HuH-7.5 (cell line): ENCODE results near the gene FAAP20.

ENCODE experiments used
- DNase-seq: peaks from one replicate; pipeline ENCODE4 v3.0.0; 2011; ENCODE audit warnings: low spot score

The FAAP20 gene

DNA sequence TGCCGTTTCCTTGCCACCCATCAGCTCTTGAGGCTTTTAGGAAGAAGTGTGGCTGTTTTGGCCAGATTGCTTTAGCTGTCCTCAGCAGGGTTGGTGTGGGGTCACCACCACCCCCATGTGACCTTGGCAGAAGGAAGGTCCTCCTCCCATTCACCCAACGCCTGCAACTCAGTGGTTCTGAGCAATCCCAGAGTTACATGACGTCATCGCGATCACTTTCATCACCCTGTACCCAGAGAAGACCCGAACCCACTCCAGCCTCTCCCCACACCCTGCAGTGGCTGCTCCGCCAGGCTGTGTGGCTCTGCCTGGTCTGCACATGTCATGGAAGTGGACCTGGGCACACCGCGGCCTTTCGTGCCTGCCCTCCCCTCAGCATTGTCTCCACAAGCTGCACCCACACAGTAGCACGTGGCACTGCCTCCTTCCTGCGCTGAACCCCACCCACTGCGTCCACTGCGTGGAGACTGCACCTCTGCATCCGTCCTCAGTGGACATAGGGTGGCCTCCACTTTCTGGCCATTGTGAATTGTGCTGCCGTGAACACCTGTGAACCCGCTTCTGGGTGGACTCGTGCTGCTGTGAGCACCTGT is 16.5 kb downstream of the FAAP20 start:
- DNase-seq, result no peak

DNA sequence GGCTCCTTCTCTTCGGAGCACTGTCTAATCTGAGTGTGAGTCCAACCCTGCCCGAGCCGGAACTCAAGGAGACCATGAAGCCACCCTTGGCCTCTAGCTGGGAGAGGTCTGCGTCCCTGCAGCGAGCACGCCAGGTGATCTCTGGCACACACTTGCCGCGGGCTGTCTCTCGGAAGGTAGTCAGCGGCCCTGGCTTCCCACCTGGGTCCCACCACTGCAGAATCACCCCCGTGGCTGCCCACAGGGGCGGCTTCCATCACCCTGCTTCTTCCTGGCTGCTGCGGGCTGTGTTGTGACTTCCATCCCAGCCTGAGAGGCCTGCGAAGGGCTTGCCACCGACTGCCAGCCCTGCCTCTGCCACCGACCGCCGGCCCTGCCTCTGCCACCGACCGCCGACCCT is 17.0 kb downstream of the FAAP20 start:
- no peak for DNase-seq

DNA sequence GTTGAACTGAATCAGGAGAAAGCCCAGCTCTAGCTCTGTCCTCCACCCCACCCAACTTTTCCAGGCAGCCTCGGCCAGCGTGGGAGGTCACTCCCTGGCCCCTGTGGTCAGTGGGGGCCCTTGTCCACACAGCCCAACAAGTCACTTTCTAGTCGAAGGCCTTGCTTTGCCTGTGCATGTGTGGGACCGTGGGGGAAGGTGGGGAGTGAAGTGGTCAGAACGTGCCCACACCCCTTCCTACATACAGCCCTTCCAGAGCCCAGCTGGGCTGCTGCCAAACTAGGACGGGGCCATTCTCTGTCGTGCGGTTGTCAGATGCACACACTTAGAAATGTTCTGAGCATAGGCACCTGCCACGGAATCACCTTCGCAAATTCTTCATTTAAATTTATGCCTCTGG is 18.0 kb downstream of the FAAP20 start:
- no peak for DNase-seq

DNA sequence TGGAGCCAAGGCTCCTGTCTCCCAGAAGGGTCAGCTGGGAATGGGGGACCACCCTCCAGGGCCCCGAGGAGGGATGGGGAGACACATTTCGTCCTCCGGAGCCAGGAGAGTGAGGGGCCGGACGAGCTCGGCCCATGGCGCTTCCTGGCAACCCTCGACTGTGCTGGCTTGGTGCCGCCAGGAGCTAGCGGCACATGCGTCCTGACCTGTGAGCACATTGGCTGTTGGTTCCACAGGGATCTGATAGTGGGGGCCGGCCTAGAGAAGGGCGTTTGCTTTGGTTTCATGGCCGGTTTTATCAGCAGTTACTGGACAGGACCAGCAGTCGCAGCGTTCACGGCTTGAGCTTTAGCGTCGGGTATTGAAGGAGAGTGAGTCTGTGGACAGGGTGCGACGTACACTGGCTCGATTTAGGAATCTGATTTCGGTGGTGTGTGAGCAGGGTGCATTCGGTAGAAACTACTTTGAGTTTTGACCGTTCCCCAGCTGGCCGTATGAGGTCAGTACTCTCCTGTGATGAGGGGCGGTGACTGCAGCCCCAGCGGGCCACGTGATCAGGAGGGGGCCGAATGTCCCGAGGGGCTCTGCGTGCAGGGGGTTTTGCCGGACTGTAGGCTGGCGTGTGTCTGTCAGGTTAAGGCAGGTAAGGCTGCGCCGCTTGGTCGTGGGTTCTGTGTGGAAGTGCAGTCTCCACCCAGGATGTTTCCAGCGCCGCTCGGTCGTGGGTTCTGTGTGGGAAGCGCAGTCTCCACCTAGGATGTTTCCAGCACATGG is 18.7 kb downstream of the FAAP20 start:
- no peak for DNase-seq

DNA sequence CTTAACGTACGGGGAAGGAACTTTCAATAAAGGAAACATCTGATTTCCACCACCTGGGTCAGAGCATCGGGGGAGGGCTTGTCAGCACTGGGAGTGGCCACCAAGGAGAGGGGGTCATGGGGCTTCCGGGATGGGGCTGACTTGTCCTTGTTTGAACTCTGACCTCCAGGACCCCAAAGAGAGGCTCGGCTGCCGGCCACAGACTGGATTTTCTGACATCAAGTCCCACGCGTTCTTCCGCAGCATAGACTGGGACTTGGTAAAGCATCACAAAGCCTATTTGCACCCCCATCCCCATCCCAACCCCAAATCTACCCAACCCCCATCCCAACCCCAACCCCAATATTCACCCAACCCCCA is 19.5 kb downstream of the FAAP20 start:
- no peak for DNase-seq

DNA sequence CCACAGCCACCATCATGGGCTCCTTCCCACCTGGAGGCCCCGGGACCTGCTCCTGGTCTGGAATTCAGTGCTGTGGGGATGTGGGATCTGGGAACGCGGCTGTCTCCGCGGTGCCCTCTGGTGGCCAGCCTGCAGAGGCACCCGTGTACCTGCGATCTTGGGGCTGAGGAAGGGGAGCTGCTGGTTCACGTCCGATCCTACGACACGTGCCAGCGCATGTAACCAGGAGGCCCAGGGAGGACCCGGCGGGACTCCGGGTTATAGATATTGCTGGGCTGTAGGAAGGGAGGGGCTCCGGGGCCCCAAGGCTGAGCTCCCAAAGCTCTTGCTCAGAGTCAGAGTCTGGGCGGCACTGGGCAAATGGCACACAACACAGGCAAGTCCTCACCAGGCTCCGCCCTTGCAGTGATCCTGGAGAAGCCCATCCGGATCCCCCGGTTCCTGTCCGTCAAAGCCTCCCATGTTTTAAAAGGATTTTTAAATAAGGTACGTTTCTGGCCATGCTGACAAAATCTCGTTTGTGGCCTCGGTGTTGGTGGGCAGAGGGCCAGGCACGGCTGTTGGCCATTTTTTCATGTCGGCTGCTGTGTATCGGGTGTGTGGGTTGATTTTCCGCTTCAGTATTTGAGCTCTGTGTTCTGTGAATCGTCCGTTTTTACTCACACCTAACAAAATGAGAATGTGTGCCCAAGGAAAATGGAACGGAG is 20.1 kb downstream of the FAAP20 start:
- peak; percentile 98 for DNase-seq

DNA sequence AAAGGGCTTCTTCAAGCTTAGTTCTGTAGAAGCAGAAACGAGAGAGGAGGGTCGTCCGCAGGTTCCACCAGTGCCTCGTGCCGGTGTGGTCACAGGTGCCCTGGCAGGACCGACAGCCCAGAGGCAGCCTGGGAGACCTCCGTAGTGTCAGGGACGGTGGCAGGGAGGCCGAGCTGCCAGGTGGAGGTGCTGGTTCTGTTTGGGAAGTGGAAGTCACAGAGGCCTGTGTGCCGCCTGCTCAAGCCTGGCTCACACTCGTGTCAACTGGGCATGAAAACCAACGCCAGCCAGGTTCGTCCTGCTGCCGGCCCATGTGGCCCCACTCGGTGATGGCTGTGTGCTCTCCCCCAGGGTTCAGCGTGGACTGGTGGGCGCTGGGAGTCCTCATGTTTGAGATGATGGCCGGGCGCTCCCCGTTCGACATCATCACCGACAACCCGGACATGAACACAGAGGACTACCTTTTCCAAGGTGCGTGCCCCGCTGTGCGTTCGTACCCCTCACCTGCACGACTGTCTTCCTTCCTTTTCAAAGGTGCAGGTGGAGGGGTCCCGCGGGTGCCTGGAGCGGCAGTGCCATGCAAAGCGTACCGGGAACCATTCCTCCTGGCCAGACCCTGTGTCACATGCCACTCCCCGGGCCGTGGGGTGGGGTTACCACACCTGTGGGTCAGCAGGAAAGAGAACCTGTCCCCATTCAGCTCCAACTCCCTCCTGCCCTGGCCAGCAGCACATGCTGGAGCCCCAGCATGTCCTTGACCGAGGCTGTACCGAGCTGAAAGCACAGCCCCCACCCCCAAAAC is 20.8 kb downstream of the FAAP20 start:
- no peak for DNase-seq

DNA sequence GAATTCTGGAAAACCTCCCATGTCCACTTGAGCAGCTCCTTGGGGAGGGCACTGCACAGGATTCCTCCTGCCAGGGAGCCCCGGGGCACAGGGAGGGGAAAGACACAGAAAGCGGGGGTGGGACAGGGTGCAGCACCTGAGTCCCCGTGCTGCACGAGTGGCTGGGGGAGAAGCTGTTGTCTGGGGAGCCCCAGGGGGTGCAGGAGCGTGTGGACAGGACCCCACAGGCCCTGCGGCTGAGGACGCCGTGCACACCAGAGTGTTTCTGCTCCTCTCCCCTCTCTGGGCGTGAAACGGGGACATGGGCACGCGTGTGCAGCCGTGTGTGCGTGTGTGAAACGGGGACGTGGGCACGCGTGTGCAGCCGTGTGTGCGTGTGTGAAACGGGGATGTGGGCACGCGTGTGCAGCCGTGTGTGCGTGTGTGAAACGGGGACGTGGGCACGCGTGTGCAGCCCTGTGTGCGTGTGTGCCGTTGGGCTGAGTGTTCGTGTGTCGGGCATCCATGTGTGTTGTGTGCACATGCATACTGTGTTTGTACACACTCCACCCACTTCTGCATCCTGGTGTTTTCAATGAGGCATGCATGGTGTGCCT is 21.9 kb downstream of the FAAP20 start:
- DNase-seq, result no peak

DNA sequence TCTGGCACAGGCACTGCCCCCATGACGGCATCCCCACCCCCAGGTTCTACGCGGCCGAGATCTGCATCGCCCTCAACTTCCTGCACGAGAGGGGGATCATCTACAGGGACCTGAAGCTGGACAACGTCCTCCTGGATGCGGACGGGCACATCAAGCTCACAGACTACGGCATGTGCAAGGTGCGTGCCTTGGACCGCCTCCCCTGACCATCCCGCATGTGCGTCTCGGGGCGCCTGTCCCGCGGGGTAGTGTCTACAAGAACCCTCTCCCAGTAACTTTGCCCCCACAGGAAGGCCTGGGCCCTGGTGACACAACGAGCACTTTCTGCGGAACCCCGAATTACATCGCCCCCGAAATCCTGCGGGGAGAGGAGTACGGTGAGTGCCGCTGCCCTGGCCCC is 22.6 kb downstream of the FAAP20 start:
- no peak for DNase-seq

DNA sequence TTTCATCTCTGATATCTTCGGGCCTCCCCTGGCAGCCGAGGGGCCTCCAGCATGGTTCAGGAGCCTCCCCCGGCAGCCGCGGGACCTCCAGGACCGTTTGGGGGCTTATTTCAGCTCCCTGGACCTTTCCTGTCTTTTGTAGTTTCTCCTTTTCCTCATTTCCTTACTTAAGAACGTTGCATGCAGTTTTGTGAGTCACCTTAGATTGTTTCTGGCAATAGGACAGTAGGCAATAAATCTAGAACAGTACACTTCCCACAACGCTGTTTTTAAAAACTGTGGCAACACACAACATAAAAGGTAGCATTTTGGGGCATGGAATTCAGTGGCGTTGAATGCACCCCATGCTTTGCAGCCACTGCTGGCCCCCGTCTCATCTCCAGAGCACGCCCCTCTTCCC is 24.4 kb downstream of the FAAP20 start:
- DNase-seq, result no peak

DNA sequence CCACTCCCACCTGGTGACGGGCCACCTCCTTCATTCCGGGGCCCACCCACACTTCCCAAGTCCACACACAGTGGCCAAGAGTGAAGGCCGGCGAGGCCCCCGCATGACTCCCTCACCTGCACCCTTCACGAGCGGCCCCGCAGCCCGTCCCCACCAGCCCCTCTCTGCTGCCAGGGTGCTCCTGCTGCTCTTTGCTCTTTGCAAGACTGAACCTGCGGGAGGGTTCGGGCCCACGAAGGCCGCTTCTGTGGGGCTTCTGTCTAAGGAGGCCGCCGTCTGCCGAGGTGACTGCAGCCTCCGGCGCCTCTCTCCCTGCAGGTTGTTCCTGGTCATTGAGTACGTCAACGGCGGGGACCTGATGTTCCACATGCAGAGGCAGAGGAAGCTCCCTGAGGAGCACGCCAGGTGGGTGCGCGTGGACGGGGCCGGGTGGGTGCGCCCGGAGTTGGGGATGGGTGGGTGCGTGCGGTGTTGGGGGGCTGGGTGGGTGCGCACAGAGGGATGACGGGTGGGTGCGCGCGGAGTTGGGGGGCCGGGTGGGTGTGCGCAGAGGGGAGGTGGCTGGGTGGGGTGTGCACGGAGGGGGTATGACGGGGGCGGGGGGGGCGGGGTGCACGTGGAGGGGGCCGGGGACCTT is 25.3 kb downstream of the FAAP20 start:
- no peak for DNase-seq

DNA sequence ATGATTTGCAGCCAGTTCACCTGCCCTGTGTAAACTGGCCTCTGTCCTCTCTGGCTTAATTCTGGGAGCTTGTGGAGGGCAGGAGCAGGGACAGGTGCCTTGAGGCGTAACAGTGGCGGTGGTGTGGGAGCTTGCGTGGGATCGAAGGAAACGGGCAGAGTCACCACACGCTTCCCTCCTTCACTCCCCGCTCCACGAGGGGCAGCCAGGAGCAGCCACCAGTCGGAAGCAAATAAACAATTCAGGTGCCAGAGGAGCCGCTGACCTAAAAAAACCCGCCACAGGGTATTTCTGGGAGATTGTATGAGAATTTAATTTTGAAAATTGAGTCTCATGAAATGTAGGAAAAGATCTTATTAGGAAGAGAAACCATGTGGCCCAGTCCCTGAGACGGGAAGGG is 26.0 kb downstream of the FAAP20 start:
- DNase-seq, result no peak

DNA sequence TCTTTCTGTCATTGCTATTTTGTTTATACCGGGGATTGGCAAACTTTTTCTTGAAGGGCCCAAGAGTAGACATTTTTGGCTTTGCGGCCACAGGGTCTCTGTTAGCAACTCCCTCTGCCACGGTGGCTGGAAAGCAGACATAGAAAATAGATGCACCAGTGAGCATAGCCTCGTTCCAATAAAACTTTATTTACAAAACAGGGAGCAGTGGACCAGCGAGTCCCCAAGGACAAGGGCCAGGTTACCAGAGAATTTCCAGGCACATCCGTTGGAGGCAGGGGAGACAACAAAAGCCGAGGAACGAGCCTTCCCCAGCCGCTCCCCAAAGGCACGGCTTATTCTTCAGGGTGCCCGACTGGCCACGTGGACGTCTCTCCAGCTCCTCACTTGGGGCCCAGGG is 26.5 kb downstream of the FAAP20 start:
- DNase-seq, result no peak

DNA sequence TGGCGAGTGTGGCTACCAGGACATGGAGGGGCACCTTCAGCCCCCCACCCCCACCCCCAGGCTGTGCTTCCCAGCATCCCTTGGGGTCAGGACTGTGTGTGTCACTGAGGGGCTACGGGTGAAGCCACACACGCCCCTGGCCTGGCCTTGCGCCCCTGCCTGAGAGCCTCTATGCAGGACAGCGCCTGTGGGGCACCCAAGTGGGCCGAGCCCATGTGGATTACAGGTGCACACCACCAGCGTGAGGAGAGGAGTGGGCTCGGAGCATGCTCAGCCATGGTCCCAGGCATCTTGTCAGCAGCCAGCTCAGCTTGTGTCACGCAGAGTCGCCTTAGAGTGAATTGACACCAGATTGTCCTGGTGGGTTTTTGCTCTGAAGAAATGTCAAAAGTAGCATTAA is 27.9 kb downstream of the FAAP20 start:
- DNase-seq, result no peak

DNA sequence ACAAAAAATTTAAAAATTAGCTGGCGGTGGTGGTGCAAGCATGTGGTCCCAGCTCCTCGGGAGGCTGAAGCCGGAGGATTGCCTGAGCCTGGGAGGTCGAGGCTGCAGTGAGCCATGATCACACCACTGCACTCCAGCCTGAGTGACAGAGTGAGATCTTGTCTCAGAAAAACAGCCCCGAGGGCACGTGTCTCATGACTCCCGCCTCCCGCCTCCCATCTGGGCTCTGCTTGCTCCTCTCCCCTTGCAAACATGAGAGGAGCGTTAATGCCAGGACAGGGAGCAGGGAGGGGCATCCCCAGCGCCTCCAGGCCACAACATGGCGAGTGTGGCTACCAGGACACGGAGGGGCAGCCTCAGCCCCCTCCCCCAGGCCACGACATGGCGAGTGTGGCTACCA is 28.3 kb downstream of the FAAP20 start:
- DNase-seq, result no peak

DNA sequence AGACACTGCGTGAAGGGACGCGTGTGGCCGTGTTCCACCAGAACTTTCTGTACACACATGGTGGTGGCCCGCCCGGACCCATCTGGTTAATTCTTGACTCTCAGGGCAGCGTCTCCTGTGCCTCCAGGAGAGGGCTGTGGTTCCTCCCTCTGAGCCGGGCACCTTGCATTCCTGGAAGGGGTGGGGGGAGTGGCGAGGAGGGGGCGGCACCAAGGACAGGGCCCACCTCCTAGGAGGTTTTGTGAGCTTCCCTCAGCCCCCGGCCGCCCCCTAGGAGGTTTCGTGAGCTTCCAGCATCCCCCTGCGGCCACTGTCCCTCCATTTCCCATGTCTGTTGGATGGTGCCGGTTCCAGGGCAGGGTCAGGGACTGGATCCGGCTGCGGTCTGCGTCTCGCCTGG is 28.9 kb downstream of the FAAP20 start:
- DNase-seq, result no peak

DNA sequence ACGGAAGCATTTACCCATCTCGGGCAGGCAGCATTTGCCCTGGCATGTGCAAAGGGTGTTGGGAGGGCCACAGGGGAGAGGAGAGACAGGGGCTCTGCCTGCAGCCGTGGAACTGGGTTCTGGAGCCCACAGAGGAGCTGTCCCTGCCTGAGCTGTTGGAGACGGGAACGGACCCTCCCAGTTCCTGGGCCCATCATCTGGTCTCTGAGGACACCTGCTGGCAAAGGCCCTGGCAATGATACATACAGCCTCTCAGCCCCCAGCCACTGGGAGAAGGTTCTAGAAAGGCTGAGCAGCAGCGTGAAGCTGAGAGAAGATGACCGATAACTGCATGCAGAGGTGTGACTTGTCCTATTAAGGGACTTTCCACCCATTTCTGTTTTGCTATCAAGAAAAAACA is 31.4 kb downstream of the FAAP20 start:
- no peak for DNase-seq

DNA sequence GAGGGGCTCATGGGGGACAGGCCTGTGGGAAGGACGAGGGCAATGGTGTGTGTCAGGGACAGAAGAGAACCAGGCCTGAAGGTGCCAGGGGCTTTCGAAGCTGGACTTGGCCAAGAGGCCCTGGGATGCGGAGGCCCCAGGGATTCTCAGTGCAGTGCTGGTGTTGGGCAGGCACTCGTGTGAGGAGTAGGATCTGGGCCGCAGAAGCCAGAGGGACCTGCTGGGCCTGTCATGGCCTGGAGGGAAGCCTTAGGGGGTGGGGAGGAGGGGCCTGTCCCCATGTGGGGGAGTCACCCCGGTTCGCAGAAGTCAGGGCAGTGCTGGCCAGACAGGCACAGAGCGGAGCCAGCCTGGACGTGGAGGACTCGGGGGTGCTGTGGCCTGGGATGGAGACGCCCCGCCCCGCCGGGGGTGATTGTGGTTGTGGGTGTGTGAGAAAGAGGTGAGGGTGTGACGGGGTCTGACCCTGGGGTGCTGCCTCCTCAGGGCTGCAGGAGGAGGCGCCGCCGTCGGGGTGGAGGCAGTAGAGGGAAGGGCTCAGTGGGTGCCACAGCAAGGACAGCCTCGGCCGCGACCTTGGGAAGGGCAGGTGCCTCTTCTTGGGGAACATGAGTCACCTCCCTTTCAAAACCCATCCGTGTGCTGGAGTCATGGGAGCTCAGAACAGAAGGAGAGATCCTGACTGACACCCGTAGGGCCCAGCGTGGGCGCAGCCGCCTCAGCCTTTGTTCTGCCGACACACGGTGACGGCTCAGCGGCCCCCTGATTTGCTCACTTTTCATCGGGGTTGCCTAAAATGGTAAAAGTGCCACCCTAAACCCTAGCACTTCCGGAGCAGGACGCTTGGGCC is 33.9 kb downstream of the FAAP20 start:
- DNase-seq, result no peak

DNA sequence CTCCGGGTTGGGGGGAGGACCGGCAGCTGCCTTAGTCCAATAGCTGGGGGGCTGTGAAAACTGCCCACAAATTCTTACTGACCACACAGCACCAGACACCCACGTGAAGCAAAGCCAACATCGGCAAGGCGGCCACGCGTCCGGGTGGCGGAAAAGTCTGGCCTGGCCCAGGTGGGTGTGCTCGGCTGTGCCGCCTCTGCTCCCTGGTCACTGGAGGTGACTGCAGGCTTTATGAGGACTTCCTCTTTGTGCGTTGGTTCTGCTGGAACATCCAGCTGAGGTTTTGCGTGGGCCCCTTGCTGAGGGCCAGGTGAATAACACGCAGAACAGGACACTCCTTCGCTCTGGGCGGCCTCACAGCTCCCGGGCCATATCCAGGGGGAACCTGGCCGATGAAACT is 35.4 kb downstream of the FAAP20 start:
- no peak for DNase-seq

DNA sequence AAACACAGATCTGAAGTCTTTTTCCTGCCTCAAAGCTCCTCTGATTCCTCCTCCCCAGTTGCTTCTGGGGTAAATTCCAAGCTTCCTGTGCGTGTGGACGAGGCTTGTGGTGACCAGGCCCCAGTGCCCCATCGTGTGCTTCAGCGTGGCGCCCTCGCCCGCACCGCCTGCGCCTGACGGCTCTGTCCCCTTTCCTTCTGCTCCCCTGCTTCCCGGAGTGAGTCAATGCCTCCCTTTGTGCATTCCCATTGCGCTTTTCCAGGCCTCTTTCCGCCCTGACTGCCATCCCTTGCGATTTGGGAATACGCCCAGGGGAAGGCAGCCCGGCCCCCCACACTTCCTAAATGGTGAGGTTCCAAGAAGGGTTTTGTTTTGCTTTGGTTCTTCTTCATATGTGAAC is 36.3 kb downstream of the FAAP20 start:
- no peak for DNase-seq

DNA sequence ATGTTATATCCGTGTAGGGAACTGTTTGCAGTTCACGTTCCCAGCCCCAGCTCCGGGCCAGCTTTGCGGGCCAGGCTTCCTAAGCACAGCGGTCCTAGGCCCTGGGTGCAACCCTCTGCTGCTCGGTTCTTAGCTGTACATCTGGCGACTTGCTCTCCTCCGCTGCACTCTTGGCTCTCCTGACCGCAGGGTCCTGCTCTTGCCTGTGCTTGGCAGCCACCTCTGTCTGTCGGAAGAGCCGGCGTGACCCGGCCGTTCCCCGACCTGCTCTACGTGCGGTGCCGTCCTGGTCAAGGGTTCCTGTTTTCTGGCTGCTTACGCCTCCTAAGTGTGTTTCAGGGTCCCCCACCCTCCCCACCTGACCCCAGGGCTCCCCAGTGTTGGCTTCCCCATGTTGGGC is 36.7 kb downstream of the FAAP20 start:
- no peak for DNase-seq
